IPS DF 19.7 (cell line): ENCODE measurements around the gene LDLRAD3.

Experiments used
- DNase-seq: peaks from one replicate; pipeline ENCODE4 v3.0.0-alpha.2; 2013; ENCODE audit warnings: low read depth, low spot score

LDLRAD3 gene

GRCh38 chr11:36211761-36212430 is 268.0 kb downstream of the LDLRAD3 start:
- DNase-seq: no peak

GRCh38 chr11:36212564-36213392 is 268.9 kb downstream of the LDLRAD3 start:
- DNase-seq: no peak

GRCh38 chr11:36213393-36213840 is 269.6 kb downstream of the LDLRAD3 start:
- no peak for DNase-seq

GRCh38 chr11:36214480-36214879 is 270.6 kb downstream of the LDLRAD3 start:
- DNase-seq: no peak

GRCh38 chr11:36214976-36215692 is 271.3 kb downstream of the LDLRAD3 start:
- no peak for DNase-seq

- DNase-seq: no peak
These were observed 271.8 kb downstream of the LDLRAD3 start for GRCh38 chr11:36215693-36216060.

GRCh38 chr11:36216061-36216615 is 272.3 kb downstream of the LDLRAD3 start:
- no peak for DNase-seq

- DNase-seq: no peak
These were observed 274.5 kb downstream of the LDLRAD3 start for GRCh38 chr11:36218283-36218921.

GRCh38 chr11:36219996-36220395 is 276.1 kb downstream of the LDLRAD3 start:
- DNase-seq: no peak

- no peak for DNase-seq
These were observed 279.2 kb downstream of the LDLRAD3 start for GRCh38 chr11:36222831-36223635.

GRCh38 chr11:36224209-36224882 is 280.5 kb downstream of the LDLRAD3 start:
- no peak for DNase-seq

- DNase-seq: no peak
These were observed 283.2 kb downstream of the LDLRAD3 start for GRCh38 chr11:36227044-36227443.

- no peak for DNase-seq
These were observed 284.8 kb downstream of the LDLRAD3 start for GRCh38 chr11:36228689-36229088.

GRCh38 chr11:36229091-36229705 is 285.3 kb downstream of the LDLRAD3 start:
- DNase-seq: no peak

- DNase-seq: no peak
These were observed 287.2 kb downstream of the LDLRAD3 start for GRCh38 chr11:36230779-36231699.

- DNase-seq: no peak
These were observed 289.3 kb downstream of the LDLRAD3 start for GRCh38 chr11:36233204-36233603.

- DNase-seq: no peak
These were observed 291.0 kb downstream of the LDLRAD3 start for GRCh38 chr11:36234825-36235224.

GRCh38 chr11:36235750-36236149 is 291.9 kb downstream of the LDLRAD3 start:
- DNase-seq: no peak

- no peak for DNase-seq
These were observed 293.5 kb downstream of the LDLRAD3 start for GRCh38 chr11:36237391-36237790.
